Peyer's patch (tissue), 4 donors: ENCODE data around the gene MNS1. TPM values are rescaled to one million over a fixed set of nuclear protein-coding genes. Genes with fewer than 3 reads are reported as not detected.
A peak's percentile ranks its signal among the peaks of the same experiment; 100 is the strongest.

Experiments
- DNase-seq, 3 donors: peaks; one replicate each; pipeline ENCODE4 v3.0.0-alpha.2; 2017 to 2019
- H3K27ac ChIP-seq, 4 donors: fragments of 200-600 bp; sonication (generic); one replicate each; pipeline ENCODE4 v1.5.1; 2016 to 2019
- H3K27me3 ChIP-seq, 2 donors: fragments of 200-600 bp; sonication (generic); one replicate each; pipeline ENCODE4 v1.5.1; 2019
- H3K36me3 ChIP-seq, 3 donors: fragments of 200-600 bp; sonication (generic); one replicate each; pipeline ENCODE4 v1.5.1; 2016 to 2019
- H3K4me1 ChIP-seq, 4 donors: fragments of 200-600 bp; sonication (generic); one replicate each; pipeline ENCODE4 v1.5.1; 2016 to 2019
- H3K4me3 ChIP-seq, 4 donors: fragments of 200-600 bp; sonication (generic); 1 replicate in 3 of 4; 2 replicates in 1 of 4; pipeline ENCODE4 v1.5.1; 2016 to 2019; ENCODE audit warnings: mild to moderate bottlenecking in 1 of 4
- H3K9me3 ChIP-seq, 4 donors: fragments of 200-600 bp; sonication (generic); one replicate each; pipeline ENCODE4 v1.5.1; 2016 to 2019; ENCODE audit warnings: mild to moderate bottlenecking in 1 of 4
- POLR2A ChIP-seq, 2 donors: fragments of 450-650 bp; IDR thresholded peaks; one replicate each; pipeline ENCODE4 v1.5.1; 2017; ENCODE audit warnings: antibody characterized with exemption in 2 of 2, mild to moderate bottlenecking in 2 of 2, moderate library complexity in 2 of 2
- total RNA-seq, 4 donors: library from RNA; depleted of rRNA; stranded (reverse); fragments of >200 nt; gene quantifications; one replicate each; pipeline ENCODE4 v1.1.0, GENCODE V29; 2016
- TF ChIP-seq, protein P1 (sequence below), 6 experiments: fragments of 450-650 bp in 4 of 6; fragments of 200-600 bp in 2 of 6; sonication (generic) in 1 of 6; IDR thresholded peaks; one replicate each; pipeline ENCODE4 v1.5.1; 2017 to 2019; ENCODE audit warnings: antibody characterized with exemption in 6 of 6, mild to moderate bottlenecking in 3 of 6, moderate library complexity in 1 of 6

The MNS1 gene, protein sequence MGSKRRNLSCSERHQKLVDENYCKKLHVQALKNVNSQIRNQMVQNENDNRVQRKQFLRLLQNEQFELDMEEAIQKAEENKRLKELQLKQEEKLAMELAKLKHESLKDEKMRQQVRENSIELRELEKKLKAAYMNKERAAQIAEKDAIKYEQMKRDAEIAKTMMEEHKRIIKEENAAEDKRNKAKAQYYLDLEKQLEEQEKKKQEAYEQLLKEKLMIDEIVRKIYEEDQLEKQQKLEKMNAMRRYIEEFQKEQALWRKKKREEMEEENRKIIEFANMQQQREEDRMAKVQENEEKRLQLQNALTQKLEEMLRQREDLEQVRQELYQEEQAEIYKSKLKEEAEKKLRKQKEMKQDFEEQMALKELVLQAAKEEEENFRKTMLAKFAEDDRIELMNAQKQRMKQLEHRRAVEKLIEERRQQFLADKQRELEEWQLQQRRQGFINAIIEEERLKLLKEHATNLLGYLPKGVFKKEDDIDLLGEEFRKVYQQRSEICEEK
- total RNA-seq: 1 to 10 TPM in 3 of 4 donors, under 1 TPM in 1; 0.70 to 3.2 (median 1.5) TPM

DNA sequence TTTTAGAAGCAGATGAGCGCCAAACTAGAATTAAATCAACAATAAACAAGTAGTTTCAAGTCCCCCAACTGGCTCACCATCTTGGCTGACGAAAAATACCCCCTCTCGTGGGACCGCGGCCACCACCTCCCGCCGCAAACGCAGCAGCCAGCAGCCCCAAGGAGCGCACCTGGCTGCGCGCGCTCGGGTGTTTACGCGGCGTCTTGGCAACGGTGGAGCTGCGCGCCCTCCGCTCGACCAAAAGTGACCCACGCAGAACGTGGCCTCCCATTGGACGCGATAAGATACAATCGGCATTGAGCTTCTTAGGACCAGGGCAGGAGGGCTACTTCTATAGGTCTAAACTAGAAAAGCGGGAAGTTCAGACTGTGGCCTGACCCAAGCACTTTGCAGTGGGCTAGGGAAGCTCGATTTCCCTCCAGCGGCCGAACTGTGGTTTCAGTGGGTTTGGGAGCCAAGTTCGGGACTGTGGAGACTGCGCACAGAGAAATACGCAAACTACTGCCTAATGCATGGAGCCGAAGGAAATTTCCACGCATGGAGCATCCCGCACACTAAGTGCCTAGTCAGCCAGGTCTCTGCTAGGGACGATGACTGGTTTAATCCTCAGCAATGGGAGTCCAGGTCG, at the start of gene MNS1:
Gene MNS1, minus strand, starts transcription at position 245 of the 628 bp plus-strand sequence. Its CDS starts 165 bp downstream, at position 80.
- peak within 1 kb of the TSS in 1 of 4 donors; percentile 8 for H3K27ac ChIP-seq
- peak; percentile 79 to 96 (median 91) for DNase-seq
- TF ChIP-seq, protein P1, sequence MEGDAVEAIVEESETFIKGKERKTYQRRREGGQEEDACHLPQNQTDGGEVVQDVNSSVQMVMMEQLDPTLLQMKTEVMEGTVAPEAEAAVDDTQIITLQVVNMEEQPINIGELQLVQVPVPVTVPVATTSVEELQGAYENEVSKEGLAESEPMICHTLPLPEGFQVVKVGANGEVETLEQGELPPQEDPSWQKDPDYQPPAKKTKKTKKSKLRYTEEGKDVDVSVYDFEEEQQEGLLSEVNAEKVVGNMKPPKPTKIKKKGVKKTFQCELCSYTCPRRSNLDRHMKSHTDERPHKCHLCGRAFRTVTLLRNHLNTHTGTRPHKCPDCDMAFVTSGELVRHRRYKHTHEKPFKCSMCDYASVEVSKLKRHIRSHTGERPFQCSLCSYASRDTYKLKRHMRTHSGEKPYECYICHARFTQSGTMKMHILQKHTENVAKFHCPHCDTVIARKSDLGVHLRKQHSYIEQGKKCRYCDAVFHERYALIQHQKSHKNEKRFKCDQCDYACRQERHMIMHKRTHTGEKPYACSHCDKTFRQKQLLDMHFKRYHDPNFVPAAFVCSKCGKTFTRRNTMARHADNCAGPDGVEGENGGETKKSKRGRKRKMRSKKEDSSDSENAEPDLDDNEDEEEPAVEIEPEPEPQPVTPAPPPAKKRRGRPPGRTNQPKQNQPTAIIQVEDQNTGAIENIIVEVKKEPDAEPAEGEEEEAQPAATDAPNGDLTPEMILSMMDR (IDR thresholded peaks at IDR 0.05): no peak
- TF ChIP-seq POLR2A (IDR thresholded peaks at IDR 0.05): no peak
- H3K36me3 ChIP-seq: no peaks in the 10 kb centered on the region
- no peaks in the 10 kb centered on the region for H3K27me3 ChIP-seq
- no peaks in the 10 kb centered on the region for H3K9me3 ChIP-seq
- H3K4me1 ChIP-seq: peaks cover 0 to 7% (median 2%) of the 10 kb centered on the region in 4 donors
- peak within 1 kb of the TSS; percentile 37 to 59 (median 50) for H3K4me3 ChIP-seq

DNA sequence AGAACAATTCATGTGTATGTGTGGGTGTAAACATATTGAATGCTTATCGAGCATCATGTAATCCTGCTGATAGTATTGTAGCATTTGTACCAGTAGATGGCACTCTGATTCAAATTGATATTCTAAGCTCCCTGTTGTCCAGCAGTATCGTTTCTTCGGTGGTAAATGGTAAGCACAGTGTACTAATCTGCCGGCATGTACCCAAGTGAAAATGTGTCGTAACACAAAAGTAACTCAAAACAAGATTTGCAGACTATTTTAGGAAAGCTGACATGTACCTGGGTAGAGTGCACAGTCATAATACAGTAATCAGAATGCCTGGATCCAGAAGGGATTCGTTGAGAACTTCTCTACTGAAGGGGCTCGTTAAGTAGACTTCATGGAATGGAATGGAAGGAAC, 31.7 kb upstream of the MNS1 start:
- Histone ChIP-seq H3K4me3 (peak overlapping the region in 1 of 4 donors; percentile 25), H3K27me3 (no peaks in the 10 kb centered on the region), H3K4me1 (no peaks in the 10 kb centered on the region), H3K9me3 (no peaks in the 10 kb centered on the region), H3K36me3 (no peaks in the 10 kb centered on the region), H3K27ac (no peak overlapping the region)
- no peak for TF ChIP-seq POLR2A (IDR thresholded peaks at IDR 0.05)
- TF ChIP-seq, protein P1 (IDR thresholded peaks at IDR 0.05): peak in 5 of 6 experiments; percentile 41 to 82 (median 77)
- no peak for DNase-seq

DNA sequence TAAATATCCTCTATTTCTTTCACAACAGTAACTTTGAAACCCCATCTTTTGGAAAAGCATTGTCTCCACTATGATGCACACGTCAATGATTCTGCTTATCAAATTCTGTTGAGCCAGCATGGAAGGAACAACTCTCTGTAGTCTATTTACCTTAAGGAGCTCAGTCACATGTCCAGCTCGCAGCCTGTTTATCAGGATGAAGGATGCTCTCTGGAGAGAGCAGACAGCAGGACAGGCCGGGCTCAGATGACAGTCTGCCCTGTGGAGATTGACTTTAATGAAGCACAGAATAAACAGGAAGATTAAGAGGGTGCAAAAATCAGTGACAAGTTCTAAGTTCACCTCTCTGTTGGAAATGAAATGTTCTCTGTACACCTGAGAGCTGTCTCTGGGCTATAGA, 30.6 kb upstream of the MNS1 start:
- Histone ChIP-seq H3K4me1 (no peaks in the 10 kb centered on the region), H3K27ac (no peak overlapping the region), H3K36me3 (no peaks in the 10 kb centered on the region), H3K4me3 (no peak overlapping the region), H3K9me3 (no peaks in the 10 kb centered on the region), H3K27me3 (no peaks in the 10 kb centered on the region)
- no peak for TF ChIP-seq POLR2A (IDR thresholded peaks at IDR 0.05)
- TF ChIP-seq, protein P1 (IDR thresholded peaks at IDR 0.05): no peak
- DNase-seq: no peak

DNA sequence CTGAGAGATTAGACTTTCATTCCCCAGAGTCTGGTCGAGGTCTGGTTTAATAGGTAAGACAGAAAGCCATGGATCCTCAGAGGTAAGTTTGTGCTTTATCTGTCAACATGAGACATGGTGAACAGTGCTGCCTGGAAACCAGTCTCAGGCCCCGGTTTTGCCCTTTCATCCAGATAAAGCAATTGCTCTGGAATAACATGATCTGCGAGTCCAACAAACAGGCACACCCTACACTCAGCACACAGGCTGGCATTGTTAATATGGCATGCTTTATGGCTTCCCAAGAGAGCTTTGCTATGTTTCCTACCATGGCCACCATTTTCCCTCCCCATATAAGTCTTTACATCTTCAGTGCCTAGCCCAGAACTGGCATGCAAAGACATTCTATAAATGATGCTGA, 30.1 kb upstream of the MNS1 start:
- Histone ChIP-seq H3K4me3 (no peak overlapping the region), H3K4me1 (no peaks in the 10 kb centered on the region), H3K27ac (peak overlapping the region in 1 of 4 donors; percentile 13), H3K36me3 (no peaks in the 10 kb centered on the region), H3K9me3 (no peaks in the 10 kb centered on the region), H3K27me3 (no peaks in the 10 kb centered on the region)
- TF ChIP-seq, protein P1 (IDR thresholded peaks at IDR 0.05): no peak
- DNase-seq: no peak

DNA sequence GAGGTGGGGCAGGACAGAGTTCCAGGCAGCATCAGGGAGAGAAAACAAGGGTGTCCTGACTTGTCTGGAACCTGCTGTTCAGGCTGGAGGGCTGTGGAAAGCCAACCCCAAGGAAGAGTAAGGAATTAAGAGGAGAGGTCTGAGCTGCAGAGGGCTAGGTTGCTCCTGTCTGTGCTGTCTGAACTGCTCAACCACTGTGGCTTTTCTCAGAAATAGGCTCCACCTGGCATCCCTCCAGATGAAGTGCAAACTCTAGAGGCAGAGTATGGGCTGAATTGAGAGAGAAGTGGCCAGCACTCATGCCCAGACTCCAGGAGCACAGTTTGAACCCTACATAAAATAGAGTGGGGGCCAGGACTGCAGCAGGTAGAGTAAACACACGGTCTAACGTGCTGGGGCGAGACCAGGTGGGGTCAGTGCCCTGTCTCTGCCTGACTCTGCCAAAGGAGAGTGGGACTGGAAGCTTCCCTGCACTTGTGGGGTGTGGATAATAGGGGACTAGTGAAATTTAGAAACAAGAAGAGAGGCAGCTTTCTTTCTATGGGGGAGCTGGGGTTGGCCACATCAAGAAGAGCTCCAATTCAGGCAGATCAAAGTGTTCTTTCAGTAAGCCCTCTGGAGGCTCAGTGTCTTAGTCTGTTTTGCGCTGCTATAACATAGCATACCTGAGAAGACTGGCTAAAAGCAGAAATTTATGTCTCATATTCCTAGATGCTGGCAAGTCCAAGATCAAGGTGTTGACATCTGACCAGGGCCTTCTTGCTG, 28.0 kb upstream of the MNS1 start:
- no peaks in the 10 kb centered on the region for H3K4me1 ChIP-seq

More for the DNA sequence above, 28.0 kb upstream of the MNS1 start:
- Histone ChIP-seq H3K9me3 (no peaks in the 10 kb centered on the region), H3K27me3 (no peaks in the 10 kb centered on the region), H3K4me3 (no peak overlapping the region), H3K36me3 (no peaks in the 10 kb centered on the region), H3K27ac (no peak overlapping the region)
- no peak for DNase-seq
- TF ChIP-seq POLR2A (IDR thresholded peaks at IDR 0.05): no peak
- TF ChIP-seq, protein P1 (IDR thresholded peaks at IDR 0.05): no peak
